ENCODE data around the gene RALGAPA1. TPM values are rescaled to one million over a fixed set of nuclear protein-coding genes. Genes with fewer than 3 reads are reported as not detected.

RALGAPA1 gene
- total and polyA plus RNA-seq, 2 experiments from 2014 or later = 21.9 to 27.3 TPM

DNA sequence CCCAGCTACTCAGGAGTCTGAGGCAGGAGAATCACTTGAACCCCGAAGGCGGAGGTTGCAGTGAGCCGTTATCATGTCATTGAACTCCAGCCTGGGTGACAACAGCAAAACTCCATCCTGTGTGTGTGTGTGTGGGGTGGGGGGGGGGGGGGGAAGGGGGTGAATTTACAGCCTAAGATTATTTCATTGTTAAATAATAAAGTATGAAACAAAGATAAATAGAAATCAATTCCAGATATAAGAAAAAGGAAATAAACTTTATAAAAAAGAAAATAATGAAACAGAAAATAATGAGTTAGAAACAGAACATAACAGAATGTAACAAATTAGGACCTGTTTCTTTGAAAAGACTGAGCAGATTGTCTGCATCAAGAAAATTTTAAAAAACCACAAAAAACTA, 191.6 kb downstream of the RALGAPA1 start:
- Histone ChIP-seq H3K4me3 (no peak overlapping the region), H3K36me3 (ENCODE audit: insufficient read depth) (no peaks in the 10 kb centered on the region), H4K20me1 (replicated peaks; ENCODE audit: insufficient read depth) (no peaks in the 10 kb centered on the region), H3K4me1 (ENCODE audit: insufficient read depth) (no peaks in the 10 kb centered on the region), H3K9me2 (ENCODE audit: insufficient read depth) (no peaks in the 10 kb centered on the region), H2AFZ (no peak overlapping the region), H3K79me2 (replicated peaks; ENCODE audit: insufficient read depth) (no peaks in the 10 kb centered on the region), H3K27ac (ENCODE audit: low read depth) (no peak overlapping the region), H3K4me2 (no peak overlapping the region), H3F3A (replicated peaks; ENCODE audit: low read depth) (no peaks in the 10 kb centered on the region), H3K27me3 (ENCODE audit: insufficient read depth) (no peaks in the 10 kb centered on the region)
- DNase-seq (ENCODE audit: low spot score) = no peak
- ATAC-seq = no peak
- Mint-ChIP-seq H3K4me3 (no peak overlapping the region), H3K27me3 (ENCODE audit: insufficient read depth, low read depth, poor library complexity) (peaks cover 1% of the 10 kb centered on the region), H3K27ac (no peak overlapping the region), H3K4me1 (peaks cover 5% of the 10 kb centered on the region; the same call in 2 of the 3 replicates), H3K9me3 (peaks cover 25% of the 10 kb centered on the region; the same call in 2 of the 3 replicates), H3K36me3 (ENCODE audit: low read depth) (peaks cover 28% of the 10 kb centered on the region; the same call in 2 of the 3 replicates)
- no peak for TF ChIP-seq NANOG (IDR thresholded peaks at IDR 0.05; ENCODE audit: borderline replicate concordance)
- no peak for TF ChIP-seq ZNF114 (CRISPR knock-in tag; IDR thresholded peaks at IDR 0.05)
- TF ChIP-seq JUNB (IDR thresholded peaks at IDR 0.05; ENCODE audit: unreplicated experiment) = no peak
- no peak for TF ChIP-seq EZH2 (IDR thresholded peaks at IDR 0.05; ENCODE audit: low read depth, unreplicated experiment)
- TF ChIP-seq, protein P1, sequence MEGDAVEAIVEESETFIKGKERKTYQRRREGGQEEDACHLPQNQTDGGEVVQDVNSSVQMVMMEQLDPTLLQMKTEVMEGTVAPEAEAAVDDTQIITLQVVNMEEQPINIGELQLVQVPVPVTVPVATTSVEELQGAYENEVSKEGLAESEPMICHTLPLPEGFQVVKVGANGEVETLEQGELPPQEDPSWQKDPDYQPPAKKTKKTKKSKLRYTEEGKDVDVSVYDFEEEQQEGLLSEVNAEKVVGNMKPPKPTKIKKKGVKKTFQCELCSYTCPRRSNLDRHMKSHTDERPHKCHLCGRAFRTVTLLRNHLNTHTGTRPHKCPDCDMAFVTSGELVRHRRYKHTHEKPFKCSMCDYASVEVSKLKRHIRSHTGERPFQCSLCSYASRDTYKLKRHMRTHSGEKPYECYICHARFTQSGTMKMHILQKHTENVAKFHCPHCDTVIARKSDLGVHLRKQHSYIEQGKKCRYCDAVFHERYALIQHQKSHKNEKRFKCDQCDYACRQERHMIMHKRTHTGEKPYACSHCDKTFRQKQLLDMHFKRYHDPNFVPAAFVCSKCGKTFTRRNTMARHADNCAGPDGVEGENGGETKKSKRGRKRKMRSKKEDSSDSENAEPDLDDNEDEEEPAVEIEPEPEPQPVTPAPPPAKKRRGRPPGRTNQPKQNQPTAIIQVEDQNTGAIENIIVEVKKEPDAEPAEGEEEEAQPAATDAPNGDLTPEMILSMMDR (conservative IDR thresholded peaks at IDR 0.05; ENCODE audit: low read depth in 2 of 2) = no peak
- no peak for TF ChIP-seq EZH2phosphoT487 (IDR thresholded peaks at IDR 0.05; ENCODE audit: unreplicated experiment)
- TF ChIP-seq ZNF331 (CRISPR knock-in tag; IDR thresholded peaks at IDR 0.05; ENCODE audit: low read depth) = no peak
- no peak for TF ChIP-seq CREB1 (CRISPR knock-in tag; IDR thresholded peaks at IDR 0.05; ENCODE audit: low read depth)
- TF ChIP-seq, protein P2, sequence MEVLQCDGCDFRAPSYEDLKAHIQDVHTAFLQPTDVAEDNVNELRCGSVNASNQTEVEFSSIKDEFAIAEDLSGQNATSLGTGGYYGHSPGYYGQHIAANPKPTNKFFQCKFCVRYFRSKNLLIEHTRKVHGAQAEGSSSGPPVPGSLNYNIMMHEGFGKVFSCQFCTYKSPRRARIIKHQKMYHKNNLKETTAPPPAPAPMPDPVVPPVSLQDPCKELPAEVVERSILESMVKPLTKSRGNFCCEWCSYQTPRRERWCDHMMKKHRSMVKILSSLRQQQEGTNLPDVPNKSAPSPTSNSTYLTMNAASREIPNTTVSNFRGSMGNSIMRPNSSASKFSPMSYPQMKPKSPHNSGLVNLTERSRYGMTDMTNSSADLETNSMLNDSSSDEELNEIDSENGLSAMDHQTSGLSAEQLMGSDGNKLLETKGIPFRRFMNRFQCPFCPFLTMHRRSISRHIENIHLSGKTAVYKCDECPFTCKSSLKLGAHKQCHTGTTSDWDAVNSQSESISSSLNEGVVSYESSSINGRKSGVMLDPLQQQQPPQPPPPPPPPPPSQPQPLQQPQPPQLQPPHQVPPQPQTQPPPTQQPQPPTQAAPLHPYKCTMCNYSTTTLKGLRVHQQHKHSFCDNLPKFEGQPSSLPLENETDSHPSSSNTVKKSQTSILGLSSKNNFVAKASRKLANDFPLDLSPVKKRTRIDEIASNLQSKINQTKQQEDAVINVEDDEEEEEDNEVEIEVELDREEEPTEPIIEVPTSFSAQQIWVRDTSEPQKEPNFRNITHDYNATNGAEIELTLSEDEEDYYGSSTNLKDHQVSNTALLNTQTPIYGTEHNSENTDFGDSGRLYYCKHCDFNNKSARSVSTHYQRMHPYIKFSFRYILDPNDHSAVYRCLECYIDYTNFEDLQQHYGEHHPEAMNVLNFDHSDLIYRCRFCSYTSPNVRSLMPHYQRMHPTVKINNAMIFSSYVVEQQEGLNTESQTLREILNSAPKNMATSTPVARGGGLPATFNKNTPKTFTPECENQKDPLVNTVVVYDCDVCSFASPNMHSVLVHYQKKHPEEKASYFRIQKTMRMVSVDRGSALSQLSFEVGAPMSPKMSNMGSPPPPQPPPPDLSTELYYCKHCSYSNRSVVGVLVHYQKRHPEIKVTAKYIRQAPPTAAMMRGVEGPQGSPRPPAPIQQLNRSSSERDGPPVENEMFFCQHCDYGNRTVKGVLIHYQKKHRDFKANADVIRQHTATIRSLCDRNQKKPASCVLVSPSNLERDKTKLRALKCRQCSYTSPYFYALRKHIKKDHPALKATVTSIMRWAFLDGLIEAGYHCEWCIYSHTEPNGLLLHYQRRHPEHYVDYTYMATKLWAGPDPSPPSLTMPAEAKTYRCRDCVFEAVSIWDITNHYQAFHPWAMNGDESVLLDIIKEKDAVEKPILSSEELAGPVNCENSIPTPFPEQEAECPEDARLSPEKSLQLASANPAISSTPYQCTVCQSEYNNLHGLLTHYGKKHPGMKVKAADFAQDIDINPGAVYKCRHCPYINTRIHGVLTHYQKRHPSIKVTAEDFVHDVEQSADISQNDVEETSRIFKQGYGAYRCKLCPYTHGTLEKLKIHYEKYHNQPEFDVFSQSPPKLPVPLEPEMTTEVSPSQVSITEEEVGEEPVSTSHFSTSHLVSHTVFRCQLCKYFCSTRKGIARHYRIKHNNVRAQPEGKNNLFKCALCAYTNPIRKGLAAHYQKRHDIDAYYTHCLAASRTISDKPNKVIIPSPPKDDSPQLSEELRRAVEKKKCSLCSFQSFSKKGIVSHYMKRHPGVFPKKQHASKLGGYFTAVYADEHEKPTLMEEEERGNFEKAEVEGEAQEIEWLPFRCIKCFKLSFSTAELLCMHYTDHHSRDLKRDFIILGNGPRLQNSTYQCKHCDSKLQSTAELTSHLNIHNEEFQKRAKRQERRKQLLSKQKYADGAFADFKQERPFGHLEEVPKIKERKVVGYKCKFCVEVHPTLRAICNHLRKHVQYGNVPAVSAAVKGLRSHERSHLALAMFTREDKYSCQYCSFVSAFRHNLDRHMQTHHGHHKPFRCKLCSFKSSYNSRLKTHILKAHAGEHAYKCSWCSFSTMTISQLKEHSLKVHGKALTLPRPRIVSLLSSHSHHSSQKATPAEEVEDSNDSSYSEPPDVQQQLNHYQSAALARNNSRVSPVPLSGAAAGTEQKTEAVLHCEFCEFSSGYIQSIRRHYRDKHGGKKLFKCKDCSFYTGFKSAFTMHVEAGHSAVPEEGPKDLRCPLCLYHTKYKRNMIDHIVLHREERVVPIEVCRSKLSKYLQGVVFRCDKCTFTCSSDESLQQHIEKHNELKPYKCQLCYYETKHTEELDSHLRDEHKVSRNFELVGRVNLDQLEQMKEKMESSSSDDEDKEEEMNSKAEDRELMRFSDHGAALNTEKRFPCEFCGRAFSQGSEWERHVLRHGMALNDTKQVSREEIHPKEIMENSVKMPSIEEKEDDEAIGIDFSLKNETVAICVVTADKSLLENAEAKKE (CRISPR knock-in tag; IDR thresholded peaks at IDR 0.05) = no peak
- TF ChIP-seq, protein P3, sequence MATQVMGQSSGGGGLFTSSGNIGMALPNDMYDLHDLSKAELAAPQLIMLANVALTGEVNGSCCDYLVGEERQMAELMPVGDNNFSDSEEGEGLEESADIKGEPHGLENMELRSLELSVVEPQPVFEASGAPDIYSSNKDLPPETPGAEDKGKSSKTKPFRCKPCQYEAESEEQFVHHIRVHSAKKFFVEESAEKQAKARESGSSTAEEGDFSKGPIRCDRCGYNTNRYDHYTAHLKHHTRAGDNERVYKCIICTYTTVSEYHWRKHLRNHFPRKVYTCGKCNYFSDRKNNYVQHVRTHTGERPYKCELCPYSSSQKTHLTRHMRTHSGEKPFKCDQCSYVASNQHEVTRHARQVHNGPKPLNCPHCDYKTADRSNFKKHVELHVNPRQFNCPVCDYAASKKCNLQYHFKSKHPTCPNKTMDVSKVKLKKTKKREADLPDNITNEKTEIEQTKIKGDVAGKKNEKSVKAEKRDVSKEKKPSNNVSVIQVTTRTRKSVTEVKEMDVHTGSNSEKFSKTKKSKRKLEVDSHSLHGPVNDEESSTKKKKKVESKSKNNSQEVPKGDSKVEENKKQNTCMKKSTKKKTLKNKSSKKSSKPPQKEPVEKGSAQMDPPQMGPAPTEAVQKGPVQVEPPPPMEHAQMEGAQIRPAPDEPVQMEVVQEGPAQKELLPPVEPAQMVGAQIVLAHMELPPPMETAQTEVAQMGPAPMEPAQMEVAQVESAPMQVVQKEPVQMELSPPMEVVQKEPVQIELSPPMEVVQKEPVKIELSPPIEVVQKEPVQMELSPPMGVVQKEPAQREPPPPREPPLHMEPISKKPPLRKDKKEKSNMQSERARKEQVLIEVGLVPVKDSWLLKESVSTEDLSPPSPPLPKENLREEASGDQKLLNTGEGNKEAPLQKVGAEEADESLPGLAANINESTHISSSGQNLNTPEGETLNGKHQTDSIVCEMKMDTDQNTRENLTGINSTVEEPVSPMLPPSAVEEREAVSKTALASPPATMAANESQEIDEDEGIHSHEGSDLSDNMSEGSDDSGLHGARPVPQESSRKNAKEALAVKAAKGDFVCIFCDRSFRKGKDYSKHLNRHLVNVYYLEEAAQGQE (IDR thresholded peaks at IDR 0.05; ENCODE audit: unreplicated experiment) = no peak
- no peak for TF ChIP-seq POLR2AphosphoS5 (IDR thresholded peaks at IDR 0.05; ENCODE audit: low read depth)
- TF ChIP-seq STAT1 (IDR thresholded peaks at IDR 0.05; ENCODE audit: unreplicated experiment) = no peak
- TF ChIP-seq, protein P4, sequence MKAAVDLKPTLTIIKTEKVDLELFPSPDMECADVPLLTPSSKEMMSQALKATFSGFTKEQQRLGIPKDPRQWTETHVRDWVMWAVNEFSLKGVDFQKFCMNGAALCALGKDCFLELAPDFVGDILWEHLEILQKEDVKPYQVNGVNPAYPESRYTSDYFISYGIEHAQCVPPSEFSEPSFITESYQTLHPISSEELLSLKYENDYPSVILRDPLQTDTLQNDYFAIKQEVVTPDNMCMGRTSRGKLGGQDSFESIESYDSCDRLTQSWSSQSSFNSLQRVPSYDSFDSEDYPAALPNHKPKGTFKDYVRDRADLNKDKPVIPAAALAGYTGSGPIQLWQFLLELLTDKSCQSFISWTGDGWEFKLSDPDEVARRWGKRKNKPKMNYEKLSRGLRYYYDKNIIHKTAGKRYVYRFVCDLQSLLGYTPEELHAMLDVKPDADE (IDR thresholded peaks at IDR 0.05) = no peak

Measured in GM23338 (cell line).